ENCODE data around the gene NFKBIB.

DNA sequence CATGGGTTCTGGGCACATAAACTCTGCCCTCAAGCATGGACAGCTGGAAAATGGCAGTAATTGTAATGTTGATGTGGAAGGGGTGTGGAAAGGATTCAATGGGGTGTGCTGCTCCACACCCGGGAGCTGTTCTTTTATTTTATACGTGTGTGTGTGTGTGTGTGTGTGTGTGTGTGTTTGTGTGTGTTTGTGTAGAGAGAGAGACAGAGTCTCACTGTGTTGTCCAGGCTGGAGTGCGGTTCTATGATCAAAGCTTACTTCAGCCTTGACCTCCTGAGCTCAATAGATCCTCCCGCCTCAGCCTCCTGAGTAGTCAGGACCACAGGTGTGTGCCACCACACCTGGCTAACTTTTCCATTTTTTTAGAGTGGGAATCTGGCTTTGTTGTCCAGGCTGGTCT lies 33.8 kb downstream of the NFKBIB start:
- TF ChIP-seq, protein P1, sequence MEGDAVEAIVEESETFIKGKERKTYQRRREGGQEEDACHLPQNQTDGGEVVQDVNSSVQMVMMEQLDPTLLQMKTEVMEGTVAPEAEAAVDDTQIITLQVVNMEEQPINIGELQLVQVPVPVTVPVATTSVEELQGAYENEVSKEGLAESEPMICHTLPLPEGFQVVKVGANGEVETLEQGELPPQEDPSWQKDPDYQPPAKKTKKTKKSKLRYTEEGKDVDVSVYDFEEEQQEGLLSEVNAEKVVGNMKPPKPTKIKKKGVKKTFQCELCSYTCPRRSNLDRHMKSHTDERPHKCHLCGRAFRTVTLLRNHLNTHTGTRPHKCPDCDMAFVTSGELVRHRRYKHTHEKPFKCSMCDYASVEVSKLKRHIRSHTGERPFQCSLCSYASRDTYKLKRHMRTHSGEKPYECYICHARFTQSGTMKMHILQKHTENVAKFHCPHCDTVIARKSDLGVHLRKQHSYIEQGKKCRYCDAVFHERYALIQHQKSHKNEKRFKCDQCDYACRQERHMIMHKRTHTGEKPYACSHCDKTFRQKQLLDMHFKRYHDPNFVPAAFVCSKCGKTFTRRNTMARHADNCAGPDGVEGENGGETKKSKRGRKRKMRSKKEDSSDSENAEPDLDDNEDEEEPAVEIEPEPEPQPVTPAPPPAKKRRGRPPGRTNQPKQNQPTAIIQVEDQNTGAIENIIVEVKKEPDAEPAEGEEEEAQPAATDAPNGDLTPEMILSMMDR (IDR thresholded peaks at IDR 0.05; ENCODE audit: insufficient read depth, low read length, poor library complexity, severe bottlenecking), result no peak
- TF ChIP-seq EZH2phosphoT487 (conservative IDR thresholded peaks at IDR 0.05; ENCODE audit: low read length), result no peak

Measured in SU-DHL-6 (cell line).